ENCODE measurements around the gene CUBN.

GRCh38 chr10:16929069-16929468 lies 200.5 kb downstream of the CUBN start:
- TF ChIP-seq CTCF (IDR thresholded peaks at IDR 0.05 in 4 of 5, conservative IDR thresholded peaks at IDR 0.05 in 1 of 5) (no peak), POLR2A (IDR thresholded peaks at IDR 0.05) (no peak)

All from gastrocnemius medialis (tissue), 4 donors.